Measurements from ENCODE around the gene UNC13B. TPM values are rescaled to one million over a fixed set of nuclear protein-coding genes. Genes with fewer than 3 reads are reported as not detected.

Gene UNC13B
- total and polyA plus RNA-seq, 2 donors (not counting 3 experiments of a cell fraction or from before 2014, with no cell fraction given) = 30.1 to 46.2 TPM

- CTCF ChIA-PET = no interaction called here
- dilution Hi-C loops (cut with MboI; ENCODE audit: extremely low pct_ligation_motif_present, low sequenced_read_pairs) = no loop called here
- H3K4me3 ChIP-seq (replicated peaks in 1 of 3; ENCODE audit: insufficient read depth in 1 of 3, low read depth in 1 of 3, low read length in 3 of 3) = no peak overlapping the region
- peak; percentile 59 for DNase-seq (ENCODE audit: low read depth, low spot score)
- H4K20me1 ChIP-seq (replicated peaks; ENCODE audit: control insufficient read depth, extremely low read depth, insufficient read depth, low read length) = no peaks in the 10 kb centered on the region
- FAIRE-seq = peak; percentile 73
- no peaks in the 10 kb centered on the region for H3K9me1 ChIP-seq (replicated peaks; ENCODE audit: control insufficient read depth, extremely low read depth, insufficient read depth, low read length)
- H3K4me2 ChIP-seq (ENCODE audit: insufficient read depth, low read length) = peak overlapping the region; percentile 7
- peak overlapping the region; percentile 93 for H3K27ac ChIP-seq (ENCODE audit: insufficient read depth, low read depth, low read length)
- no peaks in the 10 kb centered on the region for H3K36me3 ChIP-seq (ENCODE audit: control insufficient read depth in 2 of 2, extremely low read depth in 1 of 2, insufficient read depth in 2 of 2, low read length in 2 of 2)
- no peaks in the 10 kb centered on the region for H3K9me3 ChIP-seq (replicated peaks; ENCODE audit: control insufficient read depth, insufficient read depth, low read length)
- no peak overlapping the region for H3K9ac ChIP-seq (replicated peaks; ENCODE audit: extremely low read depth, insufficient read depth, low read length)
- intact Hi-C loops (cut with micrococcal nuclease) = loop anchor here (5.0 to 10.0 kb wide), 2 partner anchors 144 to 169 kb away; partner anchors contain the start of gene UNC13B
- no peaks in the 10 kb centered on the region for H3K79me2 ChIP-seq (ENCODE audit: control insufficient read depth, insufficient read depth, low read length)
- no TSS peak for BruUV-seq (replicated peaks)
- POLR2A ChIA-PET = no interaction called here
- no peaks in the 10 kb centered on the region for H3K27me3 ChIP-seq (ENCODE audit: control insufficient read depth in 2 of 2, insufficient read depth in 2 of 2, low read length in 2 of 2)
- peaks cover 37% of the 10 kb centered on the region for H3K4me1 ChIP-seq (ENCODE audit: control insufficient read depth, extremely low read depth, insufficient read depth, low read length)
- TF ChIP-seq EZH2 (IDR thresholded peaks at IDR 0.05; ENCODE audit: borderline replicate concordance, low read depth, low read length, severe bottlenecking) = no peak
- no peak for TF ChIP-seq MAX (IDR thresholded peaks at IDR 0.05; ENCODE audit: insufficient read depth, insufficient read length)
- TF ChIP-seq CTCF (IDR thresholded peaks at IDR 0.05; ENCODE audit: extremely low read depth in 1 of 2, insufficient read depth in 1 of 2, low read depth in 1 of 2, low read length in 2 of 2) = no peak
- peak; percentile 81 for TF ChIP-seq FOS (IDR thresholded peaks at IDR 0.05; ENCODE audit: borderline replicate concordance, insufficient read depth, low read length)
- TF ChIP-seq POLR2A (IDR thresholded peaks at IDR 0.05; ENCODE audit: low read depth, low read length) = no peak
- TF ChIP-seq MYC (IDR thresholded peaks at IDR 0.05; ENCODE audit: low read depth, low read length) = no peak
- no peak for TF ChIP-seq POLR2AphosphoS5 (IDR thresholded peaks at IDR 0.05; ENCODE audit: insufficient read depth, low read depth, low read length)
- peak; percentile 48 for TF ChIP-seq GATA2 (IDR thresholded peaks at IDR 0.05; ENCODE audit: insufficient read depth, insufficient read length, low read depth, low read length)
- TF ChIP-seq JUN (IDR thresholded peaks at IDR 0.05; ENCODE audit: borderline replicate concordance, insufficient read depth, insufficient read length, low read depth) = peak; percentile 55
- peak overlapping the region; percentile 10 for H2AFZ ChIP-seq (ENCODE audit: low read depth, low read length)
These were observed 171.7 kb downstream of the UNC13B start for GRCh38 chr9:35333551-35333950.

Measured in endothelial cell of umbilical vein (primary cell).